ENCODE data around the gene SPOP.
A peak's percentile ranks its signal among the peaks of the same experiment; 100 is the strongest.
"Not testable (repeated sequence)": the region's sequence is repeated elsewhere in the genome, so short reads cannot be mapped to it uniquely, and the experiment has no call there.

The SPOP gene

GRCh38 chr17:49695698-49696232 lies 17.9 kb upstream of the SPOP start:
- DNase-seq (ENCODE audit: low read depth, low spot score): no peak

GRCh38 chr17:49694847-49695697 lies 17.2 kb upstream of the SPOP start:
- peak; percentile 72 for DNase-seq (ENCODE audit: low read depth, low spot score)

- no peak for DNase-seq (ENCODE audit: low read depth, low spot score)
Observed at GRCh38 chr17:49692751-49693150, 14.9 kb upstream of the SPOP start.

DNA sequence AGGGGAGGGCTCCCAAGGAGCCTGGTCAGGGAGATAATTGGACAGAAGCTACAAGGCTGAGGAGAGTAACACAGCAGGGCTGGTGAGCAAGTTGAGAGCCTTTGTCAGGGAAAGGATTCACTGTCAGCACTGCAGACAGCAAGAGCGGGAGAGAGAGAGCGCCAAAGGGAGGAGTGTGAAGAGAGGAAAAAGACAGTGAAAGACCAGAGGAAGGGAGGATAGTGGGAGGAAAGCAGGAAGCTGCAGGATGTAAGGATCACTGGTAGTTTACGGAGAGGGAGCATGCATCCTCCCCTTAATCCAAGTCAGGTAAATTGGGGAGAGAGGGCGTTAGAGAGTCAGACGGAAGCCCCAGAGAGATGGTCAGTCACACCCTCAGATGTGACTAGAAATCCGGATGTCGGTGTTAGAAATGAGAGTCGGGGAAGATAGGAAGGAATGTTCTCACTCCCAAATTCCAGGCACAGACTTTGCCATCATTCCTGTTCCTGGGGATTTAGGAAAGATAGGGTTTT lies 13.8 kb upstream of the SPOP start:
- DNase-seq (ENCODE audit: low read depth, low spot score): peak; percentile 15

GRCh38 chr17:49691086-49691676 lies 13.3 kb upstream of the SPOP start:
- peak; percentile 11 for DNase-seq (ENCODE audit: low read depth, low spot score)

GRCh38 chr17:49690256-49690655 lies 12.4 kb upstream of the SPOP start:
- DNase-seq (ENCODE audit: low read depth, low spot score): no peak

DNA sequence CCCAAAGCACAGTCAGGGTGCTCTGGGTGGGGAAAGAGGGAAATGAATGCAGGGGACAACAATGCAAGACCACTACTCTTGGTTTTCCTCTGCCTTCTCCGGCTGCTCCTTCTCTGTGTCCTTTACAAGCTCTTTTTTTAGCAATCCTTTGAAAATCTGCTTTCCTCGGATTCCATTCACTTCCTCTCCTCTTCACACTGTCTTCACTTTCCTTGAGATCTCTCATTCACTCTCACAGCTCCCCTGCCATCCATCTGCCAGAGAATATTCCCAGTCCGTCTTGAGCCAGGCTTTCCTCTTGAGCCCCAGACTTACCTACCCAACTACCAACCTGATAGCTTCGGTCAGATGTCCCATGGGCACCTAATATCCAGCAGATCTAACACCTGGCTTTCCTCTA lies 11.0 kb upstream of the SPOP start:
- DNase-seq (ENCODE audit: low read depth, low spot score): no peak

GRCh38 chr17:49687878-49688491 lies 10.1 kb upstream of the SPOP start:
- DNase-seq (ENCODE audit: low read depth, low spot score): no peak

- no peak for DNase-seq (ENCODE audit: low read depth, low spot score)
Observed at GRCh38 chr17:49681106-49681979, 3.4 kb upstream of the SPOP start.

- no peak for DNase-seq (ENCODE audit: low read depth, low spot score)
Observed at GRCh38 chr17:49680314-49680713, 2.4 kb upstream of the SPOP start.

GRCh38 chr17:49677134-49677932 lies 564 bp downstream of the SPOP start:
- peak; percentile 95 for DNase-seq (ENCODE audit: low read depth, low spot score)

DNA sequence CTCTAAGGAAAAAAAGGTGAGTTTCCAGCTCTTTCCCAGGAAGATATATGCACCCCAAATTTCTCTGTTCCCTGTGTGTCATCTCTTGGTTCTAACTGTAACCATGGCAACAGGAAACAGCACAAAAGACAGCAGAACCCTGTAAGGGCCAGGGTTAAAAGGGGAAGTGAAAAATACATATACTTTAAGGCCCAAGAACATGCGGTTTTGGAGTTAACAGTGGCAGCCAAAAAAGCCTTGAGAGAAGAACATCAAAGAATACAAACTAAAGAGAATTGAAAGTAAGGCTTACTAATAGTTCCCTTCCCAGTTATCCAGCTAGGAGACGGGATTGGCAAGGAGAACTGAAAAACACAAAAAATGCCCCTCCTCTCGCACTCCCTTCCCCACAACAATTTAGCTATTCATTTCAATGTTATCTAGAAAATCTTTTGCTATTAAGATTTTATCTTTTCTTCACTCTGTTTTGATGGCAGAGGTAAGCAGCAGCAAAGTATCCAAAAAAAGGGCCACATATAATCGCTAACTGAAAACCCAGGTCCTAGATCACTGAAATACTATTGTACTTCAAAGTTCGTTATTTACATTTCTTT lies 1.5 kb downstream of the SPOP start:
- DNase-seq (ENCODE audit: low read depth, low spot score): no peak

GRCh38 chr17:49674507-49674906 lies 3.4 kb downstream of the SPOP start:
- DNase-seq (ENCODE audit: low read depth, low spot score): no peak

DNA sequence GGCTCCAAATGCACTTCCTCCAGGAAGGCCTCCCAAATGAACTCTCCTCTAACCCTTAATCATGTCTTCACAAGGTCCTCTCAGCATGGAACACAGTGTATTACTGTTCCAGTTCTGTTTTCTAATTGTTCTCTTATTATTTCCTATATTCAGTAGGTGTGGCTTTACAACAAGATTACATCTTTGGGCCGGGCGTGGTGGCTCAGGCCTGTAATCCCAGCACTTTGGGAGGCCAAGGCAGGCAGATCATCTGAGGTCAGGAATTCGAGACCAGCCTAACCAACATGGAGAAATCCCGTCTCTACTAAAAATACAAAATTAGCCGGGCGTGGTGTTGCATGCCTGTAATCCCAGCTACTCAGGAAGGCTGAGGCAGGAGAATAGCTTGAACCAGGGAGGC lies 4.2 kb downstream of the SPOP start:
- DNase-seq (ENCODE audit: low read depth, low spot score): not testable (repeated sequence)

GRCh38 chr17:49670641-49671040 lies 7.3 kb downstream of the SPOP start:
- no peak for DNase-seq (ENCODE audit: low read depth, low spot score)

GRCh38 chr17:49670002-49670401 lies 7.9 kb downstream of the SPOP start:
- no peak for DNase-seq (ENCODE audit: low read depth, low spot score)

- DNase-seq (ENCODE audit: low read depth, low spot score): no peak
Observed at GRCh38 chr17:49667854-49668253, 10.0 kb downstream of the SPOP start.

- DNase-seq (ENCODE audit: low read depth, low spot score): no peak
Observed at GRCh38 chr17:49664706-49665211, 13.1 kb downstream of the SPOP start.

- no peak for DNase-seq (ENCODE audit: low read depth, low spot score)
Observed at GRCh38 chr17:49659661-49660382, 18.1 kb downstream of the SPOP start.

Measured in ELF-1 (cell line).